GM13977 (cell line): ENCODE measurements around the gene GALNT16.

Experiments used
- DNase-seq: peaks from one replicate; pipeline ENCODE4 v3.0.0; 2012; ENCODE audit warnings: low spot score
- CTCF ChIP-seq: IDR thresholded peaks from 2 replicates; pipeline ENCODE4 v1.5.1; 2012; ENCODE audit warnings: mild to moderate bottlenecking, control low read depth; ENCODE audit not compliant: insufficient read depth; ENCODE audit errors: extremely low read depth, missing control alignments
- in situ Hi-C: fragments of 300-500 bp; cut with MboI; formaldehyde crosslinking; loops from one replicate; pipeline ENCODE4 v1.12.0; 2022; ENCODE audit warnings: low sequenced_read_pairs, low pct_unique_long_range_greater_than_20kb, mixed read lengths, inconsistent platforms; ENCODE audit not compliant: unreplicated experiment

The GALNT16 gene

GRCh38 chr14:69252851-69253250 is 7.1 kb upstream of the GALNT16 start:
- no peak for DNase-seq
- in situ Hi-C loops = no loop called here
- no peak for TF ChIP-seq CTCF

- DNase-seq = no peak
- in situ Hi-C loops = no loop called here
Measured at GRCh38 chr14:69259168-69259526, 811 bp upstream of the GALNT16 start.

GRCh38 chr14:69260190-69260860 is 367 bp downstream of the GALNT16 start:
- DNase-seq = peak; percentile 70
- in situ Hi-C loops = no loop called here
- TF ChIP-seq CTCF = no peak

More at GRCh38 chr14:69259168-69259526, 811 bp upstream of the GALNT16 start:
- TF ChIP-seq CTCF = no peak

GRCh38 chr14:69260861-69261564 is 1.1 kb downstream of the GALNT16 start:
- peak; percentile 92 for DNase-seq
- in situ Hi-C loops = no loop called here
- TF ChIP-seq CTCF = peak; percentile 78

- in situ Hi-C loops = no loop called here
- no peak for TF ChIP-seq CTCF
- DNase-seq = peak; percentile 40
Measured at GRCh38 chr14:69261761-69262331, 1.9 kb downstream of the GALNT16 start.

- DNase-seq = no peak
- in situ Hi-C loops = no loop called here
- no peak for TF ChIP-seq CTCF
Measured at GRCh38 chr14:69262516-69262915, 2.6 kb downstream of the GALNT16 start.
